MCF 10A (cell line): Measurements from ENCODE around the gene PTPRC. TPM values are rescaled to one million over a fixed set of nuclear protein-coding genes. Genes with fewer than 3 reads are reported as not detected.

ENCODE experiments used
- BruUV-seq: library from RNA; stranded (reverse); fragments of 400-500 nt; replicated peaks from 2 replicates; lab custom pipeline; 2021; lab: Mats Ljungman, UMichigan
- CTCF ChIA-PET: fragments of 300-600 bp; sonication (Branson Sonifier 250); formaldehyde crosslinking; extraction: SDS; loops from one replicate; lab custom pipeline; 2021; ENCODE audit warnings: antibody characterized with exemption, inconsistent platforms; lab: Yijun Ruan, JAX
- POLR2A ChIA-PET: fragments of 300-600, 350-650 bp; sonication (Branson Sonifier 250); formaldehyde crosslinking; extraction: SDS; loops from one replicate; lab custom pipeline; 2020; ENCODE audit warnings: antibody characterized with exemption, inconsistent platforms; lab: Yijun Ruan, JAX
- DNase-seq: peaks from one replicate; pipeline ENCODE4 v3.0.0-alpha.2; 2018; ENCODE audit not compliant: unreplicated experiment
- H3K27ac Mint-ChIP-seq: one replicate; pipeline ENCODE4 v1.8.0; 2022; ENCODE audit warnings: mild to moderate bottlenecking, low read depth, mixed read lengths; ENCODE audit not compliant: unreplicated experiment
- H3K27me3 Mint-ChIP-seq: one replicate; pipeline ENCODE4 v1.8.0; 2022; ENCODE audit warnings: mixed read lengths; ENCODE audit not compliant: insufficient read depth, unreplicated experiment
- H3K36me3 Mint-ChIP-seq: one replicate; pipeline ENCODE4 v1.8.0; 2022; ENCODE audit warnings: mild to moderate bottlenecking, moderate library complexity, mixed read lengths; ENCODE audit not compliant: insufficient read depth, unreplicated experiment
- H3K4me1 Mint-ChIP-seq: one replicate; pipeline ENCODE4 v1.8.0; 2022; ENCODE audit warnings: mixed read lengths; ENCODE audit not compliant: insufficient read depth, unreplicated experiment
- H3K4me3 Mint-ChIP-seq: one replicate; pipeline ENCODE4 v1.8.0; 2022; ENCODE audit warnings: mild to moderate bottlenecking, moderate library complexity, mixed read lengths; ENCODE audit not compliant: unreplicated experiment
- H3K9me3 Mint-ChIP-seq: one replicate; pipeline ENCODE4 v1.8.0; 2022; ENCODE audit warnings: mixed read lengths; ENCODE audit not compliant: unreplicated experiment
- intact Hi-C: fragments of 100-400 bp; cut with micrococcal nuclease; formaldehyde crosslinking; loops from 2 replicates; pipeline ENCODE4 v1.14.1; 2022
- total RNA-seq: library from RNA; stranded (reverse); gene quantifications from 2 replicates; pipeline ENCODE4 v1.2.3, GENCODE V29; 2022
- TF ChIP-seq, protein P1 (sequence below): fragments of 200-600 bp; IDR thresholded peaks from one replicate; pipeline ENCODE4 v1.8.0; 2022; ENCODE audit warnings: antibody characterized with exemption, mild to moderate bottlenecking; ENCODE audit not compliant: unreplicated experiment

Gene PTPRC
- total RNA-seq, 1 experiment from 2014 or later, result not detected

DNA sequence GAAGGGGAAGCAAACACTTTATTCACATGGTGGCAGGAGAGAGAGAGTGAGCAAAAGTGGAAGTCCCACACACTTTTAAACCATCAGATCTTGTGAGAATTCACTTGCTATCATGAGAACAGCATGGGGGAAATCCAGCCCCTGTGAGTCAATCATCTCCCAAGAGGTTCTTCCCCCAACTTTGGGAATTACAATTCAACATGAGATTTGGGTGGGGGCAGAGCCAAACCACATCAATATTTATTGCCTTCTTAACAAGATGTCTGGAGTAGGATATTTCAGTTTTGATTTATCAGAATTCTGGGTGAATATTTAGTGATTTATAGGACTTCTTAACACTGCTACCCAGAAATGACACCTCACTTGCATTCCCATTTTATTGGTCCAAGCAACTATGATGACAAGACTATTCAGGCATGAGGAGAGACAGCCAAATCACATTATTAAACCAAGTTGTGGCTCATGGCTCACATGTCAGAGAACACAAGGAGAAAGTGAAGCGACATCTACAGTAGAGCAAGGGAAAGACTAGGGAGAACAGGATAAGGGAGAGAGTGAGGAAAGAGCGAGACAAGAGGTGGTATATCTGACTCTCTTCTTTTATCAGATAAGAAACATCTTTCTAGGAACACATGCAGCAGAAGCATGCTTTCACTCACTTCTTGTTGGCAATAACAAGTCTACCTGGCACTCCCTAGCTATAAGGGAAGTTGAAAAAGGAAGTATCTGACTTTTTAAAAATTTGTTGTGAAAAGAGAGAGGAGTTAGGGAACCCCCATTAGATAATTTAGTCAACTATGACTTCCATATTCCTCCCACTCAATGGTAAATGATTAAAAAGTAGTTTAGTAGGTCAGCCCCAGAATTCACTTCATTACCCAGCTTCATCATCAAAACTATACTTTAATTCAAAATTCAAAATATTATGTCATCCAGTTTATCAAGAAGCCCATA is 36.6 kb upstream of the PTPRC start:
- Mint-ChIP-seq H3K4me3 (no peak overlapping the region), H3K27me3 (no peaks in the 10 kb centered on the region), H3K27ac (no peak overlapping the region), H3K9me3 (no peaks in the 10 kb centered on the region), H3K36me3 (no peaks in the 10 kb centered on the region), H3K4me1 (peaks cover 6% of the 10 kb centered on the region)
- CTCF ChIA-PET, result interaction anchor here (0.6 kb wide), 1 partner anchor 1082 kb away, joined by 4 read pairs; no protein-coding TSS in a partner anchor
- no TSS peak for BruUV-seq
- DNase-seq, result no peak
- POLR2A ChIA-PET, result interaction anchor here (0.6 to 1.1 kb wide), 4 partner anchors 11 to 89 kb away, joined by 3 to 4 read pairs (median 4); no protein-coding TSS in a partner anchor
- TF ChIP-seq, protein P1, sequence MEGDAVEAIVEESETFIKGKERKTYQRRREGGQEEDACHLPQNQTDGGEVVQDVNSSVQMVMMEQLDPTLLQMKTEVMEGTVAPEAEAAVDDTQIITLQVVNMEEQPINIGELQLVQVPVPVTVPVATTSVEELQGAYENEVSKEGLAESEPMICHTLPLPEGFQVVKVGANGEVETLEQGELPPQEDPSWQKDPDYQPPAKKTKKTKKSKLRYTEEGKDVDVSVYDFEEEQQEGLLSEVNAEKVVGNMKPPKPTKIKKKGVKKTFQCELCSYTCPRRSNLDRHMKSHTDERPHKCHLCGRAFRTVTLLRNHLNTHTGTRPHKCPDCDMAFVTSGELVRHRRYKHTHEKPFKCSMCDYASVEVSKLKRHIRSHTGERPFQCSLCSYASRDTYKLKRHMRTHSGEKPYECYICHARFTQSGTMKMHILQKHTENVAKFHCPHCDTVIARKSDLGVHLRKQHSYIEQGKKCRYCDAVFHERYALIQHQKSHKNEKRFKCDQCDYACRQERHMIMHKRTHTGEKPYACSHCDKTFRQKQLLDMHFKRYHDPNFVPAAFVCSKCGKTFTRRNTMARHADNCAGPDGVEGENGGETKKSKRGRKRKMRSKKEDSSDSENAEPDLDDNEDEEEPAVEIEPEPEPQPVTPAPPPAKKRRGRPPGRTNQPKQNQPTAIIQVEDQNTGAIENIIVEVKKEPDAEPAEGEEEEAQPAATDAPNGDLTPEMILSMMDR, result no peak
- intact Hi-C loops, result no loop called here

DNA sequence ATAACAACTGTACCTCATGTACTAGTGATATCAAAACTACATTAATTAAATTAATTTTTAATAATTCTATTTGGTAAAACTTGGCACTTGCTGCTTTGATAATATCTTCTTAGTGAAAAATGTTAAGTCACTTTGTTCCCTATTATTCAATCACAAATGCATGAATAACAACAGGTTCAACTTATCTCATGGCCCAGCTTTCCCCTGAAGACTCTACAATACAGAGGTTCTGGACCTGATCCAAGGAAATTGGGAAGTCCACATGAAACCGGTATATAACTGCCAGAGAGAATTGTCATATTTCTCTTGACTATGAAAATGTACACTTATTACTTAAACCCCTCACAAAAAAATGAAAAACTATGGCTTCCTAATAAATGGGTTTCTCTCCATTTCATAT is 33.9 kb upstream of the PTPRC start:
- no TSS peak for BruUV-seq
- TF ChIP-seq, protein P1, result no peak
- H3K27me3 Mint-ChIP-seq, result no peaks in the 10 kb centered on the region

DNA sequence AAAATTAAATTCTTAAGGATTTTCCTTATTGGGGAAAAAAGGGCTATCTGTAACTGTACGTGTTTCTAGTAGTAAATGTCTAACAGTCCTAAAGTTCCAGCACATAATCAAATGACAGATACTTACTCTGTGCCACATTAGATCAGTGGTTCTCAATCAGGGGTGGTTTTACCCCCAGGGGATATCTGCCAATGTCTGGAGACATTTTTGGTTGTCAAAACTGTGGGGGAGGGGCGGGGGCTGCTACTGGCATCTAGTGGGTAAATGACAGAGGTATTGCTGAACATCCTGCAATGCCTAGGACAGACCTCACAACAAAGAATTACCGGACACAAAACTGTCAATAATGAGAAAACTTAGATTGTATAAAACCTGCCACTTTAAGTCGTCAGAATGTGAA is 33.4 kb upstream of the PTPRC start:
- Mint-ChIP-seq H3K36me3 (no peaks in the 10 kb centered on the region), H3K9me3 (no peaks in the 10 kb centered on the region), H3K4me3 (no peak overlapping the region), H3K27ac (no peak overlapping the region), H3K4me1 (peaks cover 6% of the 10 kb centered on the region), H3K27me3 (no peaks in the 10 kb centered on the region)
- BruUV-seq, result no TSS peak
- no peak for DNase-seq
- intact Hi-C loops, result no loop called here
- ChIA-PET POLR2A (interaction anchor here (0.8 to 1.5 kb wide), 4 partner anchors 10 to 76 kb away, joined by 3 to 4 read pairs (median 3); no protein-coding TSS in a partner anchor), CTCF (interaction anchor here (0.8 to 1.5 kb wide), 5 partner anchors 10 to 109 kb away, joined by 3 to 4 read pairs (median 3); no protein-coding TSS in a partner anchor)
- TF ChIP-seq, protein P1, result no peak

More for the DNA sequence above, 33.9 kb upstream of the PTPRC start:
- Mint-ChIP-seq H3K27ac (no peak overlapping the region), H3K4me3 (no peak overlapping the region), H3K4me1 (peaks cover 6% of the 10 kb centered on the region), H3K9me3 (no peaks in the 10 kb centered on the region), H3K36me3 (no peaks in the 10 kb centered on the region)
- DNase-seq, result no peak
- CTCF ChIA-PET, result interaction anchor here (1.1 kb wide), 1 partner anchor 80 kb away, joined by 3 read pairs; no protein-coding TSS in a partner anchor
- intact Hi-C loops, result no loop called here
- POLR2A ChIA-PET, result no interaction called here

DNA sequence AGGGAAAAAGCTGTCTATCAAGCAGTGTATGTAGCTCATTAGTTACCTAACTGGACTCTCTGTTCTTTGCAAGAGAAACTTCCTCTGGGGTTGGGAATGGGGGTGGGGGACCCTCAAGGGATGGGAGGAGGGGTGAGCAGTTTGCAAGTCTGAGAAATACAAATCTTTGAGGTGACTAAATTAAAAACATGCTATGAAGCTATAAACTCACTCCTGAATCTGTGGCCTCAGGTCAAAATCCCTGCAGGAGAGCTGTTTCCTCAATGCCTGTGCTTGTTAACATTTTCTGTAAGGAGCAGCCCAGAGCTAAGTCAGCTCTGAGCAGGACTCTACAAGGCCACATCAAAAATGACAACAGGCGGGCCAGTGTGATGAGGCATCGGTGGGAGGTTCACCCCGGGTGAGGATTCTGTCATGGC is 32.8 kb upstream of the PTPRC start:
- ChIA-PET CTCF (interaction anchor here (0.6 to 1.5 kb wide), 7 partner anchors 10 to 631 kb away, joined by 3 to 5 read pairs (median 3); no protein-coding TSS in a partner anchor), POLR2A (interaction anchor here (0.7 to 1.5 kb wide), 5 partner anchors 10 to 84 kb away, joined by 3 to 4 read pairs (median 3); no protein-coding TSS in a partner anchor)
- Mint-ChIP-seq H3K36me3 (no peaks in the 10 kb centered on the region), H3K27me3 (no peaks in the 10 kb centered on the region), H3K9me3 (no peaks in the 10 kb centered on the region), H3K4me3 (no peak overlapping the region), H3K27ac (peak overlapping the region; percentile 9), H3K4me1 (peaks cover 6% of the 10 kb centered on the region)
- TF ChIP-seq, protein P1, result no peak
- intact Hi-C loops, result no loop called here
- DNase-seq, result no peak
- no TSS peak for BruUV-seq
